GM12875 (cell line): ENCODE results near the gene MBNL1.

Experiments used
- H3K4me3 ChIP-seq: one replicate; pipeline ENCODE4 v1.5.1; 2011; ENCODE audit warnings: low read depth, low read length, control low read depth
- TF ChIP-seq, protein P1 (sequence below): IDR thresholded peaks from 2 replicates; pipeline ENCODE4 v1.5.1; 2011; ENCODE audit warnings: low read depth, mild to moderate bottlenecking, control low read depth, inconsistent platforms, low read length, moderate library complexity, borderline replicate concordance; ENCODE audit not compliant: insufficient read depth

MBNL1 gene

GRCh38 chr3:152496286-152496685 is 227.6 kb downstream of the MBNL1 start:
- no peak overlapping the region for H3K4me3 ChIP-seq
- TF ChIP-seq, protein P1, sequence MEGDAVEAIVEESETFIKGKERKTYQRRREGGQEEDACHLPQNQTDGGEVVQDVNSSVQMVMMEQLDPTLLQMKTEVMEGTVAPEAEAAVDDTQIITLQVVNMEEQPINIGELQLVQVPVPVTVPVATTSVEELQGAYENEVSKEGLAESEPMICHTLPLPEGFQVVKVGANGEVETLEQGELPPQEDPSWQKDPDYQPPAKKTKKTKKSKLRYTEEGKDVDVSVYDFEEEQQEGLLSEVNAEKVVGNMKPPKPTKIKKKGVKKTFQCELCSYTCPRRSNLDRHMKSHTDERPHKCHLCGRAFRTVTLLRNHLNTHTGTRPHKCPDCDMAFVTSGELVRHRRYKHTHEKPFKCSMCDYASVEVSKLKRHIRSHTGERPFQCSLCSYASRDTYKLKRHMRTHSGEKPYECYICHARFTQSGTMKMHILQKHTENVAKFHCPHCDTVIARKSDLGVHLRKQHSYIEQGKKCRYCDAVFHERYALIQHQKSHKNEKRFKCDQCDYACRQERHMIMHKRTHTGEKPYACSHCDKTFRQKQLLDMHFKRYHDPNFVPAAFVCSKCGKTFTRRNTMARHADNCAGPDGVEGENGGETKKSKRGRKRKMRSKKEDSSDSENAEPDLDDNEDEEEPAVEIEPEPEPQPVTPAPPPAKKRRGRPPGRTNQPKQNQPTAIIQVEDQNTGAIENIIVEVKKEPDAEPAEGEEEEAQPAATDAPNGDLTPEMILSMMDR = no peak

- no peak overlapping the region for H3K4me3 ChIP-seq
- TF ChIP-seq, protein P1 = no peak
Measured at GRCh38 chr3:152496716-152497115, 228.0 kb downstream of the MBNL1 start.

- TF ChIP-seq, protein P1 = no peak
- no peak overlapping the region for H3K4me3 ChIP-seq
Measured at GRCh38 chr3:152497457-152497856, 228.7 kb downstream of the MBNL1 start.

DNA sequence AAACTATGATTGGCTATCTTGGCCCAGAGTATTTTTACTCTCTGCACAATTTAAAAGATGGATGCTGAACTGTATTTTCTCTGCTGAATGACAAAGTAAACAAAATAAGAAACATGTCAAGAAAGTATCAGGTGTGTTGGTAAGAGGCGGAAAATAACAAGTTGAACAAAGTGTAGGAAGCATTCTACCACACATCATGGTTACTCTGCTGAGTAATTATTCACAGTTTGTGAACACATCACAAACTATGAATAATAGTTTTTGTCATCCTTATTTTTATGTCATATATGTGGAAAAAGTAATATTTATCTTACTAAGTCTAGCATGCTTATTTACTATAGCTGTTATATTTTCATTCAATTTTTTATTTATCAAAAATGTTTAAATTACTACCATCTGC is 229.2 kb downstream of the MBNL1 start:
- TF ChIP-seq, protein P1 = no peak
- no peak overlapping the region for H3K4me3 ChIP-seq

DNA sequence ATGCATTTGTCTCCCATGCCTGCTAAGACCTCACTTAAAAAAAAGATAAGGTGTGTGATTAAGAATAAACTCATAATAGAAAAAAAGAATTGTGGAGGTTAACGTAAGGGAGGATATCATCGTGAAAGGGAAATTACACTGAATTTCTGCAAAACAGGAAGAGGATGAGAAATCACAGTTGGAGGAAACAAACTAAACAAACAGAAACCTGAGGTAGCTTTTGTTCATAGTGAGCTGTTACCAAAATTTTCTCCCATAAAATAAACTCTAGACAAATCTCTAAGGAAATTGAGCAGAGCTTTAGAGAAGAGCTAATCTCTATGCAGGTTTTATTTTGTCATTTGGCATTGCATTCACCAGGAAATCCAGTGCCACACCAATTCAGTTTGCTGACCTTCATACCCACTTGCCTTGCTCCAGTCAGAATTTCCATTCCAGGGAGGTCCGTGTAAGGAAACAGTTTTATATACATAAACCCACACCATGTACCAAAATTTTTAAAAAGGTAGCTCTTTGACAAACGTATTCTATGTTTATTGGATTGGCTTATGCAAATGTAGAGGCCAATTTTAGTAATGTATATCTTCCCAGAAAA is 231.2 kb downstream of the MBNL1 start:
- H3K4me3 ChIP-seq = no peak overlapping the region
- TF ChIP-seq, protein P1 = no peak

DNA sequence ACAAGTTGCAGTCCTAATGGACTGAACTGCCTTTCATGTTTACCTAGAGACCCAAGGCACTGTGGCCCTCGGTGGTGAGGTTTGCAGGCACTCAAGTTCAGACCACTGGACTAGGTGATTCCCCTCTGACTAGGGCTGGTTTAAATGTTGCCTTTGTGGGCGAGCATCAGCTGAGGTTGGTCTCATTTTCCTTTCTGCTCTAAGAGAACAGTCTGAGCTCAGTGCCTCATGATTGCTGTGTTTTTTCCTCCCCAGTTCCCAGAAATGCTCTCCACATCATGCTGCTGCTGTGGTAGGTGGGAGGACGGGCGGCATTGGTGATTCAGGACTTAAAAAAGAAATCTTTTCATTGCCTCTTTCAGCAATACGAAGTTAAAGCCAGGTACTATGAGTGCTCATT is 237.2 kb downstream of the MBNL1 start:
- H3K4me3 ChIP-seq = no peak overlapping the region
- TF ChIP-seq, protein P1 = no peak

- TF ChIP-seq, protein P1 = no peak
- H3K4me3 ChIP-seq = no peak overlapping the region
Measured at GRCh38 chr3:152508705-152509104, 240.0 kb downstream of the MBNL1 start.
